Stimulated activated CD4-positive, alpha-beta T cell treated with anti-CD3 and anti-CD28 coated beads, Interleukin-1b, Interleukin-23, amount 100 ng/mL, for 4 hours (primary cell): ENCODE measurements around the gene CNTRL.
A peak's percentile ranks its signal among the peaks of the same experiment; 100 is the strongest.
"Not testable (repeated sequence)": the region's sequence is repeated elsewhere in the genome, so short reads cannot be mapped to it uniquely, and the experiment has no call there.

Experiments
- DNase-seq, 2 donors: peaks; one replicate each; pipeline ENCODE4 v3.0.0-alpha.2; 2020; ENCODE audit warnings: low read depth in 2 of 2

CNTRL gene

GRCh38 chr9:121074370-121075250 is at the start of gene CNTRL:
TSS of gene CNTRL (plus strand) at chr9:121074955. CDS start at chr9:121088327, 13,372 bp downstream.
- peak; percentile 72 to 85 for DNase-seq

- no peak for DNase-seq
Measured at GRCh38 chr9:121026260-121026691, 48.5 kb upstream of the CNTRL start.

GRCh38 chr9:121026768-121027167 is 48.0 kb upstream of the CNTRL start:
- DNase-seq = no peak

- not testable (repeated sequence) for DNase-seq
Measured at GRCh38 chr9:121028285-121028684, 46.5 kb upstream of the CNTRL start.

- DNase-seq = no peak
Measured at GRCh38 chr9:121029469-121029868, 45.3 kb upstream of the CNTRL start.

- no peak for DNase-seq
Measured at GRCh38 chr9:121034529-121034928, 40.2 kb upstream of the CNTRL start.

- DNase-seq = not testable (repeated sequence)
Measured at GRCh38 chr9:121035717-121036116, 39.0 kb upstream of the CNTRL start.

- DNase-seq = no peak
Measured at GRCh38 chr9:121038362-121038761, 36.4 kb upstream of the CNTRL start.

- DNase-seq = no peak
Measured at GRCh38 chr9:121038804-121039203, 36.0 kb upstream of the CNTRL start.

GRCh38 chr9:121048175-121048574 is 26.6 kb upstream of the CNTRL start:
- no peak for DNase-seq

GRCh38 chr9:121048618-121049017 is 26.1 kb upstream of the CNTRL start:
- no peak for DNase-seq

GRCh38 chr9:121050128-121050988 is 24.4 kb upstream of the CNTRL start, which contains the start of gene C5:
TSS of gene C5 (minus strand) at chr9:121050275. CDS start at chr9:121050246, 29 bp downstream.
- no peak for DNase-seq

GRCh38 chr9:121053544-121053943 is 21.2 kb upstream of the CNTRL start:
- DNase-seq = no peak

- DNase-seq = no peak
Measured at GRCh38 chr9:121055642-121056143, 19.1 kb upstream of the CNTRL start.

- no peak for DNase-seq
Measured at GRCh38 chr9:121057821-121058220, 16.9 kb upstream of the CNTRL start.

GRCh38 chr9:121059513-121059912 is 15.2 kb upstream of the CNTRL start:
- DNase-seq = no peak

- no peak for DNase-seq
Measured at GRCh38 chr9:121059998-121060636, 14.6 kb upstream of the CNTRL start.

GRCh38 chr9:121066850-121067249 is 7.9 kb upstream of the CNTRL start:
- no peak for DNase-seq

- no peak for DNase-seq
Measured at GRCh38 chr9:121067640-121068039, 7.1 kb upstream of the CNTRL start.

GRCh38 chr9:121069396-121069795 is 5.4 kb upstream of the CNTRL start:
- no peak for DNase-seq

- no peak for DNase-seq
Measured at GRCh38 chr9:121071370-121071755, 3.4 kb upstream of the CNTRL start.
